ENCODE results near the gene SYTL3.
"Not testable (repeated sequence)": the region's sequence is repeated elsewhere in the genome, so short reads cannot be mapped to it uniquely, and the experiment has no call there.

Gene SYTL3

DNA sequence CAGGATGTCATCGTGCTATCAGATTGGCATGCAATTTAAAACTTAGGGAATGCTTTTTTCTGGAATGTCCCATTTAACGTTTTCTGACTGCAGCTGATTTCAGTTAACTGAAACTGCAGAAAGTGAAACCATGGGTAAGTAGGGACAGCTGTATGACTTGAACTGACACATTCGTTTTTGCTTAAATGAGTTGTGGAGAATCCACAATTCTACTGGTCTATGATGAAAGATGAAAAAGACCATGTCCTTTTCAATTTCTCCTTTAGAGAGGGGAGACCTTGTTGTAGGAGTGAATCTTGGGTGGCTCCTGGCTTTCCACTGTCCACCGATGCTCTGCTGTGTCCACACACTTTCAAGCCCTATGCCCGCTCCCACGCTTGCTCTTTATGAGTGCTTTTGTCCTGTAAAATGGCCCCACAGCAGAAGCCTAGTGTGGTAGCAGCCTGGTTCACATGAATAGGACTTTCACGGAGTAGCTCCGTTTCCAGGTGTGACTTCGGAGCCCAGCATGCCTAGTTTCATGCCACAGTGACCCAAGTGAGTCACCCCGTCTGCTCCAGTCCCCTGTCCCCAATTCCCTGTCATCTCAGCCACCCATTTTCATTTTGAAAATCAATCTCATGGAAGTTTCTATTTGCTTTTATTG lies 27.2 kb upstream of the SYTL3 start:
- no peak for DNase-seq

DNA sequence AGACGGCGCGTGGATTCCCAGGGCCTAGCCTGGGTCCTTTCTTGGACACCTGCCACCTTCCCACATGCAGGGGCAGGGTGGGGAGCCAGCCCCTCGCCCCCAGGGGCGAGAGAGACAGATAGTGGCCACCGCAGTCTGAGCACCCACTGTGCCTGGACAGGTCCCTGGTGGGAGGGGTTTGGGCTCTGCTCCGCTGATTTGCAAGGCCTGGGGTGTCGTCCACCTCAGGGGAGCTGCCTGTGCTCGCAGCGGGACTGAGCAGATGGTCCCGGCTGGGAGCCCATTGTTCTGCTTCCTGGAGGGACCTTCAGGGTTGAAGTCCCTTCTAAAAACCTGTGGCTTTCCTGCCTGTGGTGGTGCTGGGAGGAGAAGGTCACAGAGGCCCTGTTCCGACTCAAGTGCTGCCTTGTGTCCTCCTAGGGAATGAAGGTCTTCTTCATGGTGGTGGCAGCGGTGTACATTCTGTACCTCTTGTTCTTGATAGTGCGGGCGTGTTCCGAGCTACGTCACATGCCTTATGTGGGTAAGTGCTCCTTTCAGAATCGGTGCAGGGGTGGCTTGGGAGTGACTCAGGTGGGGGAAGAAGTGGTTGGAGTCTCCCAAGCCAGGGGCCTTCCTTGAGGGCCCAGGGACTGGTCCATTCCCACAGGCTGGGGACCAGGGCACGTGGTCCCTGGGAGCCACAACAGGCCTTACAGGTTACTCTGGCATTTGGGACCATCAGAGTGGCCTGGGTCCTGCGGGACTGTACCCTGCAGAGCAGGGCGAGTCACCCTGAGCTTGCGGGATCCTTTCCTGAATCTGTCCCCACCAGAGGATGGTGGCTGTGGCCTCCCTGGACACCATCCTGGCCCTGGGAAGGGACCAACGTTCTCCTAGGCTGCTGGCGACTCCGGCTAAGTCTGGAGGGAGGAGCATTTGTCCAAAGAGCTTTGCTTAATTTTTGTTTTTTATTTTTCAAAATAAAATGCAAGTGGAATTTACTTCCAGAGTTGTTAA lies 24.9 kb upstream of the SYTL3 start:
- DNase-seq = no peak

DNA sequence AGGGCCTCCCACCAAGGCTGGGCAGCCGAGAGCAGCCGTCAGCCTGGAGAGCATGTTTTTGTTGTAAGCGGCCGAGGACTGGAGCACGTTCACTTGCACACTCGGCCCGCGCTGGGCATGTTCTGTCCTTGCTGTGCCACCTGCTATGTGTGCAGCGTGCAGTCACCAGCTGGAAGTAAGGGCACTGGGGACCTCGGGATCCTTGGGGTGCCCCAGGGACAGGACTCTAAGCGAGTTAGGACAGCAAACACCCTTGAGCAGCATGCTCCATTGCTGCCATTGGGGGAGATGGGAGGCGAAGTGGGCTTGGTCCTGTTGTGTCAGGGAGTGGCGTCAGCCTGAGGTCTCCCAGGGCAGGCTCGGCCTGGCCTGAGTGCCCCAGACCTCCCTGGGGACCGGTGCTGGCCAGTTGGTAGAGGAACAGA lies 24.0 kb upstream of the SYTL3 start:
- no peak for DNase-seq

DNA sequence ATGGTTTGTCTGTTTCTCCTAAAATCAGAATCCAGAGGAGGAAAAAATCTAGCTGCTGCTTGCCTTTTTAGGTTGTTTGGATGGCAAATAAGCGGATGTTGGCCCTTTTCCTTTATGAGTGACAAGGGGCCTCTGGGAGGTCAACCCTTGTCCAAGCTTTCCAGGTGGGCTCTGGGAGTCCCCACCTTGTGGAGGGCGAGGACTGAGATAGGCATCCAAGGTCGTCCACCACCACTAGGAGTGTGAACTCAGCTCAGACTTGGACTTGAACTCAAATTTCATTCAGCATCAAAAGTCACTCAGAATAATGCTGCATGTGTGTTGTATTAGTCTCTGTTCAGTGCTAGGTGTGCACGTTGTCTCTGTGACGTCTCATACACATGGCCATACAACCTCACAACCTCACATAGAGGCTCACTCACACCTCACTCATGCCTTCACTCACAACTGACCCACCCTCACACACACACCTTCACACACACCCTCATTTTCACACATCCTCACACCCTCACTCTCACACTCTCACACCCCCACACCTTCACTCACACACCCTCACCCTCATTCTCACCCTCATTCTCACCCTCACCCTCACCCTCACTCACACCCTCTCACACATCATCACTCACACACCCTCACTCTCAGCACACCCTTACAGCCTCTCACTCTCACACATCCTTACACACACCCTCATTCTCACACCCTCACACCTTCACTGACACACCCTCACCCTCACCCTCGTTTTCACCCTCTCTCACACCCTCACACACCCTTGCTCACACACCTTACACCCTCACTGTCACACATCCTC lies 23.3 kb upstream of the SYTL3 start:
- no peak for DNase-seq

DNA sequence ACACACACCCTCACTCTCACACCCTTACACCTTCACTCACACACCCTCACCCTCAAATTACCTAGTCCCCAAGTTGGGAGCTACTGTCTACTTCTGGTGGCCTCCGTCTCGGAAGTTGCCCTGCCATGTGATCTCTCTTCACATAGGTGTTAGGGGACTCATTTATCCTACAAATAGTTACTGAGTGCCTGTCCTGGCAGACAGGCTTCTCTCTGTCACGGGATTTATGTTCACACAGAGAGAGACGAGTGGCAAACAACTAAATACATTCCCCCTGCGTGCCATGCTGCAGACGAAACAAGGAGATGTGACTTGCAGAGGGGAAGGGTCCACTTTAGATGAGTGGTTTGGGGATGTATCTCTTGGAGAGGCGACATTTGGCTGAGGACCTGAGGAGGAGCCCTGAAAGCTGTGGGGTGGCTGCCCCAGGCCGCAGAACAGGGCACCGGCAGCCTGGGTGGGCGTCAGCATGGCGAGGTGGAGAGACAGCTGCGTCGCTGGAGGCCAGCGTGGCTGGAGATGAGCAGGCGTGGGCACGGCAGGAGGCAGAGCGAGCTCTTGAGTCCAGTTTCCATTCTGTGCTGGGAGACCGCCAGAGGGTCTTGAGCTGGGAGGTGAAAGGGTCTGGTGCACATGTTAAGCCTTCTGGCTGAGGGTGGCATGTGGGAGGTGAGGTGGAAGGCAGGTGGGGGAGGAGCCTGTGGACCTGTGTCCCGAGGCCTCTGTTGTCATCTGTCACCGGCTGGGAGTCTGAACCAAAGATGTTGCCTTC lies 22.5 kb upstream of the SYTL3 start:
- DNase-seq = no peak

DNA sequence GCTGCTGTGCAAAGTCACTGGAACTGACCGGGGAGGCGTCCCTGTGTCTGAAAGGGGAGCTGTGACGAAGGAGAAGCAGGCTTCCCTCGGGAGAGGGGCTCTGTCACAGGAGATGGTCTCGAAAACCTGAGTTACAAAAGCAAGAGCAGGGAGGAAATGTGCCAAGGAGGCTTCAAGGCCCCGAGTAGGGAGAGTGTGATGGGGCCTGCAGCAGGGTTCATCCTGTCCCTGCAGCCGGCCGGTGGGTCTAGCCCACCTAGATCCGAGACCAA lies 22.0 kb upstream of the SYTL3 start:
- DNase-seq = no peak

DNA sequence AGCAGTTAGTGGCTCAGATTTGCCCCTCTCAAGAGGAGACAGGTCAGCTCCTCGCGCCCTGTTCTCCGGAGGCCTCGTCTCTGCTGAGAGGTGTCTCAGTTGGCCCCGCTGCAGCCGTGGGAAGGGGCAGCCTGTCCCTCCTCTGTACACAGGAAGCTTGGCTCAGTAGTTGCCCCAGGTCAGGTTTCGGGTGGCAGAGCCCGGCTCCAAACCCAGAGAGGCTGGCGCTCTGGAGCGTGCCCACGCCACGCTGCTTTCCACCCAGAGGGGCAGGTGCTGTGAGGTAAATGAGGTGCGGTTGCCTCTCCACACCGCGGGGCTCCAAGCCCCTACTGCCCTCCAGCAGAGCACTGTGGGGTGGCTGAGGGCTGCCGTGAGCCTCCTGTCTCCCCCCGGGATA lies 21.3 kb upstream of the SYTL3 start:
- no peak for DNase-seq

DNA sequence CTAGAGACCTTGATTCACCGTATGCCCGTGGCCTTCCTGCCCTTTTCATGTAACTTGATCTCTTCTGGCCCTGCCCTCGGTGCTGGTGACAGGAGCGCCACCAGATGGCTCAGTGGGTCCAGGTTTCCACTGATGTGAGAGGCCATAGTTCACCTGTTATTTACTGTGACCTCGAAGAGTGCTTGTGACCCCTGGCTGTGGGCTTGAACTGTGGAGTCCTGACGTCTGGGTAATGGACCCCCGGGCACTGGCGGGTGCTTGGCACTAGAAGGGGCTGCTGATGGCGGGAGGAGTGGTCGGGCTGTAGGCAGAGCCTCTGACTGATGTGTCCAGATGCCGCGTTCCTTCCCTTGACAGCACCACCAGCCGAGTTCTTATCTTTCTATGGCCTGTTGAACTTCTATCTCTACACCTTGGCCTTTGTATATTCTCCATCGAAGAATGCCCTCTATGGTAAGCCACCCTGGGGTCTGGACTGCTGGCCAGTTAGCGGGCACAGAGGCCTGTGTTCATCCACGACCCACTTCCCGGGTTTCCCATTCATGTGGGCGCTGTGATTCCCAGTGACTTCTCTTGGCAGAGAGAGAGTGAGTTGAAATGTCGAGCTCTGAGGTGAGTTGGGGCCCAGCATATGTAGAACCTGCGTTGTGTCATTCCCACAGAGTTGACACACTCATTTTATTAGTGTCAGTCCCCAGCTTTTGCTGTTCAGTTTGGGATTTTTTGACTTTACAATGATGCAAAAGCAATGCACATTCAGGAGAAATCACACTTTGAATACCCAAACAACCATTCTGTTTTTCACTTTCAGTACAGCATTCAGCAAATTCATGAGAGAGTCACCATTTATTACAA lies 20.3 kb upstream of the SYTL3 start:
- DNase-seq = no peak

DNA sequence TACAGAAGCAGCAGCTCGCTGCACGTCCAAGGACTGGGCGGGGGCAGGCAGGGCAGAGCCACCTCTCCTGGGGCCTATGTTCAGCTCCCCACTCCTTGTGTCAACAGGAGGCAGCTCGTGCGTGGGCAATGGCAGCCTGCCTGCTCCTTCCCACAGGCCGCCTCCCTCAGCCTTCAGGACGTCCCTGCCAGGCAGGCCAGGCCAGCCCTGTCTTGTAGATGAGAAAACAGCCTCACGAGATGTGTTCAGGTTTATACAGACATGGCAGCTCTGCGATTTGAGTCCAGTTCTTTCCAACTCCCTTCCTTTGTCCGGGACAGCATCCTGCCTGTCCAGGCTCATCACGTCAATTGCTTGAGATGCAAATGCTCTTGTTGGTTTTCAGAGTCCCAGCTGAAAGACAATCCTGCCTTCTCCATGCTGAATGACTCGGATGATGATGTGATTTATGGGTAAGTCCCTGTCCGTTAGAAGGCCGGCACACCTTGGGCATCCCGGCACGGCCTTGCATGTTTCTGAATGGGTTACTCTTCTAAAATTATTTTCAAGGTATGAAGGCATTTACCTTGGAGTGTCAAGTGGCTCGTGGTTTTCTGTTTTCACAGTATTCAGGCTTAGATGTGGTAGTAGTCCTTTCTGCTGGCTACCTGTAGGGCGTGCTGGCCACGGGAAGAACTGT lies 18.8 kb upstream of the SYTL3 start:
- DNase-seq = no peak

DNA sequence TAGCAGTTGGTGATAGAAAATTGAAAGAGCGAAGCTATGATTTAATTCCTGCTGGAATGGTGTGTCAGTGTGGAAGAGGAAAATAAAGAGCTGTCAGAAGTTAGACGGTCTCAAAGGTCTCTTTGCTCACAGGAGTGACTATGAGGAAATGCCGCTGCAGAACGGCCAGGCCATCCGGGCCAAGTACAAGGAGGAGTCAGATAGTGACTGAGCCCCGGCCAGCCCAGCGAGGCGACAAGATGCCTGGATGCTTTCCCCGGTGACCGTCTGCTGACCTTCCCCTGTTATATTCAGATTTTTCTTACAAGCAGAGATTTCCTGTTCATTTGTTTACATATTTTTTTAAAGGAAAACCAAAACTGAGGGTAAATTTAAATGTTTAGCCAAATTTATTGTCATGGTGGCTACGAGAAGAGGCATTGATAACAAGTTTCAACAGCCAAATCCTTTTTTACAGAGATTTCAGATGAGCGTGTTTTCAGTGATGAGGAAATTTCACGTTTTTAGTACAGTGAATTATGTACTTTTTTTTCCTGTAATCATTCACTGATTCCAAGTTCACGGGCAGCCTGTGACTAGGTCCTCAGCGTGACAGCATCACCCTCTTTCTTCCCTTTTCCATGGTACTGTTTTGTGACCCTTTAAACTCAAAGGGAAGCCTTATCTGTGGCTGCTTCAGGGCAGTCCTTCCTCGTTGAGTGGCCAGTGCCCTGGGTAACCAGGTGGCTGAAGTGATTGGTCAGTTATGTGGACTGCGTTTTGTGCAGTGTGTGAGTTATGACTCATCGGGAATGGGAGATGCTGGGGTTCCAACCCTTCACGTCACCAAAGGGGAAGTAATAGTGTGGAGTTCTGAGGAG lies 17.9 kb upstream of the SYTL3 start:
- no peak for DNase-seq

DNA sequence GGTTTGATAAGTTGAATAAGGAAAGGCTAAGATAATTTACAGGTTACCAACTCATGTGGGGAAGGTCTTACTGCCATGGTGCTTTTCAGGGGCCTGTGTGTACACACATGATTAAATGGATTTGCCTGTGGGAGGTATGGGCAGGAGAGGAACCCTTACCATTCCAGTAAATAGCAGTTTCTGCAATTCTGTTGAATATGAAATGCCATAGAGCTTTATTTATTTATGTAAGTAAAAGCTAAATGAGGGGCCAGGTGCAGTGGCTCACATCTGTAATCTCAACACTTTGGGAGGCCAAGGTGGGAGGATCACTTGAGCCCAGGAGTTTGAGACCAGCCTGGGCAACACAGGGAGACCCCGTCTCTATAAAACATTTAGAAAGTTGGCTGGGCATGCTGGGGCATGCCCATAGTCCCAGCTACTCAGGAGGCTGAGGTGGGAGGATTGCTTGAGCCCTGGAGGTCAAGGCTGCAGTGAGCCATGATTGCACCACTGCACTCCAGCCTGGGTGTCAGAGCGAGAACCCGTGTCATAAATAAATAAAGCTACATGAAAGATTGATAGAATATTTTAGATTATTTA lies 17.2 kb upstream of the SYTL3 start:
- DNase-seq = not testable (repeated sequence)

DNA sequence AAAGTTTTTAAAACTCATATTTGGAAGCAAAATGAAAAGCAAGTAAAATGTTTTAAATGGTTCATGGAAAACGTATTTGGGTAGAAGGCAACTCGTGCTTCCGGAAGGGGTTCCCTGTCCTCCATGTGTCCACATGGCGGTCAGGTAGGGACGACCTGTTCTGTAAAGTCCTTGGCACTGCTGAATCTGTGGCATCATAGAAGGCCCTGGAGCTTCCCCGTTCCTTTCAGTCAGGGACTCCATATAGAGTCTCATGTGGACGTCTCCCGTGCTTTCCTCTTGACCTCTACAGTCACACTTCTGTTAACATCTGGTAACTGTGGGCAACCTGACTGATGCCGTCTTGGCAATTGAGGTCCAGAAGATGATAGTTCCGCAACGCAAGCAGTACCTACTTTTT lies 16.7 kb upstream of the SYTL3 start:
- DNase-seq = no peak

DNA sequence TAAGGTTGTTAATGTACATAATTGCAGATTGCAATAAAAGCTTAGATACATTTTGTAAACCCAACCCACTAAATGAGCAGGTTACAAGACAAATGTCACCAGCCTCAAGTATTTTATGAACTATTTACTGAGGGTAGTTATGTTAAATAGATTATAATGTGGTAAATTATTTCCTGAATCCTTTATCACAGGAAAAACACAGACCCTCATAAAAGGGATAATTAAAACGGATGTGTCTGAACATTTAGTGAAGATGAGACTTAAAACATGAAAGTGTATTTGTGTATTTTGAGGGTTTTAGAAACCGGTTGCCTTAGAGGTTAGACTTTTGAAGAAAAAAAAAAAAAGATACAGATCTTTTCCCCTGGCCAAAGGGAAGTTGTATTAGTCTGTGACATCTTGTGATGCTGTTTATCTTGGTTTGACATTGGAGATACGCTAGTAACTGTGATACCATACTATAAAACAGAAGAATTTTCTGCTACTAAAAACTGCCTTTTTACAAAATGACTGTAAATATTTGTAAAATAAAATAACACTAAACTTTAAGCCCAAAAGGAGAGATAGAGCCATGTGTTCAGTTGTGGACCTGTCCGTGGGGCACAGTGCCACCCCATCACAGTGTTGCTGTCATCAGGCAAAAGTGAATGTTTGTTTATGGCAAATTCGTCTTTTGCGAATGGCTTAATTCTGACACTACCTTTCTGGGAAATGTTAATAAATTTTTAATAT lies 15.0 kb upstream of the SYTL3 start:
- DNase-seq = no peak

DNA sequence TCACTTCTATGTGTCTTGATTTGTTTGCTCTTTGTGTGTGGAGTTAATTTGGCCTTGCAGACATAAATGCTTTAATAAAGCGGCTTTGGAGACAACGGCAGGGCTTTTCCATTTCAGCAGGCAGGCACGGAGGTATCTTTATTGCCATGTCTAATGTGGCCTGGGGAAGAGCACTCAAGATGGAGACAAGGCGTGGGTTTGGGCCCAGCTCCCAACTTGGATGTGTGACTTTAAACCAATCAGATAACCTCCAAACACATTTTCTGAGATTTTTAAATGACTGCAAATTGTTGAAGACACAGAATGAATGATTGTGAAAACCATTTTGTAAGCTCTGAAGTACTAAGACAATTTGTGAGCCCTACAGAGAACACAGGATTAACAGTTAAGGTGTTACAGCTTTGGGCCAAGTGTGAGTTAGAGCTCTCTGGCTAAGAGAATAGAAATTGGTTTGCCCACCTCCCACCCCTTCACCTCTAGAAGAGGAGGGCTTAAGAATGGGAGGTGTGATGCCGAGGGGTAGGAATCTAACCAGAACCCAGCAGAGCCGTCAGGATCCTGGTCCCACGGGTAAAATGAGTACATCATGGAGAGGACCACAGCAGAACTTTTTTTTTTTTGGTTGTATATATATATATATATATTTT lies 14.3 kb upstream of the SYTL3 start:
- DNase-seq = no peak

DNA sequence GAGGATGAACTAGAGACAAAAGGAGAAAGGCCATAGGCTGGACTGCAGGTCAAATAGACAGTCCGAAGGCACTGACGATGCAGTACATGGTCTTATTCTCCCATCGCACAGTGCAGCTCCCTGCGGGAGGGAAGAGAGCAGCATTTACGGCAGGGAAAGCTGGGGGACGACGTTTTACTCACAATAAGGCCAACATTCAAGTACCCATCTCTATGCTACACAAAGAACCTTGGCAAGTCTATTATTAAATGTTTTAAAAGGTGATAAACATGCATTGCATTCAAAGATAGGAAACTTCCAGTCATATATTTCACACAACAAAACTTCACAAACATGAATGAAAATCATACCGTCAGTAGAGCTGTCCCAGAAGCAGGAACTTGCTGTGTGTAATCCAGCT lies 13.1 kb upstream of the SYTL3 start:
- DNase-seq = no peak

DNA sequence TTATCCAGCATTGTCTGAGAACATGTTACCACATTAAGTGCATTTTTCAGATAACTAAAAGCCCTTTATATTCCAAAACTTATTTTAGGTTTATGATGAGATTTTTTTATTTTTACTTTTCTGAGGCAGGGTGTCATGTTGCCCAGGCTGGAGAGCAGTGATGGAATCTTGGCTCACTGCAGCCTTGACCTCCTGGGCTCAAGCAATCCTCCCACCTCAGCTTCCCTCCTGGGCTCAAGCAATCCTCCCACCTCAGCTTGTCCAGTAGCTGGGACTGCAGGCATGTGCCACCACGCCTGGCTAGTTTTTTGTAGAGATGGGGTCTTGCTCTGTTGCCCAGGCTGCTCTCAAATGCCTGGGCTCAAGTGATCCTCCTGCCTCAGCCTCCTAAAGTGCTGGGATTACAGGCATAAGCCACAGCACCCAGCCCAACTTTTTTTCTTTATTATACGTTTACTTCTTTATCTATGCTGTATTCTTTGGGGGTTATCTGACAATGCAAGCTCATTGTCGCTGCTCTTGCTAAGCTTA lies 11.5 kb upstream of the SYTL3 start:
- DNase-seq = no peak

DNA sequence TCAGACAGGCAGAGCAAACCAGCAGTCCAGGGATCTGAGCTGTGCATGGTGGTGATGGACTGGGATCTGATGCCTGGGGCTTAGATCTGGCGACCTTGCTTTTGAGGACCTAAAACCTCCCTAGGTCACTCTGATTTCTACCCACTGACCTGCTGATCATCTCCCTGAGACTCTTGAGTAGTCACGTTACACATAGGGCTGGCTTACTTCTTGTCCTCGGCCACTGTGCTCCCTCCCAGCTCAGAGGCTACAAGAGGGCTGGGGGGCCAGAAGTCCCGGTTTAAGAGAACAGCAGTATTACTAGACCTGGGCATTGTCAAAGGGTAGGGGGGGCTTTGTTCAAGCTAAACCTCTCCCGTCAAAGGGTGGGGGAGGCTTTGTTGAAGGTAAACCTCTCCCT lies 10.8 kb upstream of the SYTL3 start:
- DNase-seq = no peak

DNA sequence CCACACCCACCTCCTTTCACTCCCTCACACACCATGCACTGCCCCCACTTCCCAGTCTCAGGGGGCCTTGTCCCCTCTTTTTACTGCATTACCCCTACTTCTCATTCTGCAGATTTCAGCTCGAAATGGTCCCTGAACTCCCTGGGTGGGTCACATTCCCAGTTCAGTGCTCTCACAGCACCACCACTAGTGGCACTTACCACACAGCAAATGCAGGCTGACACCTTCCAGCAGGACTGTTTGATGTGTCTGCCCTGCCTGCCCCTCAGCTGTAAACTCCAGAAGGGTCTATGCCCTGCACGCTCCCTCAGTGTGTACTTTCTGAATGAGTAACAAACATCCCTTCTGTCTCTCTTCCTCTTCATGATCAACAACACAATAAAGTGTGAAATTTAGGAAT lies 9.3 kb upstream of the SYTL3 start:
- no peak for DNase-seq
